ENCODE results near the gene BRAF. TPM values are rescaled to one million over a fixed set of nuclear protein-coding genes. Genes with fewer than 3 reads are reported as not detected.

The BRAF gene
- total RNA-seq, 4 donors from 2014 or later: 32.2 to 94.9 (median 41.0) TPM

DNA sequence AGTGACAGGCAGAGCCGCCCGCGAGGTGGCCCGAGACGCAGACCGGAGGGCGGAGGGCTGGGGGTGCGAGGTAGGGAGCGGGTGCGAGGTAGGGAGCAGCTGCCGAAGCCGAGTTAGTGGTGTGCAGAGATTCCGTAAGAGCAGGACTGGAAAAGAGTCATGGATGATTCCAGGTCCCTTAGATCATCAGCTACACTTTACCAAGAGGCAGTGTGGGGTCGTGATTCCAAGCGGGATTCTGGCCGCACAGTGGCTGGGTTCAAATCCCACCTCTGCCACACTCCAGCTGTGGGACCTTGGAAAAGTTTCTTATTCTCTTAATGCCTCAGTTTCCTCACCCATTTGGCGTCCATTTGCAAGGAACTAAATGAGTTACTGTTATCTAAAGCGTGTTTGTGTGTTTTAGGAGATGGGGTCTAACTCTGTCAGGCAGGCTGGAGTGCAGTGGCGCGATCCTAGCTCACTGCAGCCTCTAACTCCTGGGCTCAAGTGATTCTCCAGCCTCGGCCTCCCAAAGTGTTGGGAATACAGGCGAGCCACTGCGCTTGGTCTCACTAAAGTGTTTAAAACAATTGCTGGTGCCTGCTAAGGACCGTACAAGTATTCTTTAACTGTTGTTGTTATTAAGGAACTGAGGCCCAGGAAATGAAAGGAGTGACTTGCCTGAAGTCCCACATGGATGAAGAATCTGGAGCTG lies 227.1 kb downstream of the BRAF start:
- WGBS: 27% methylated on average over 23 of the region's 24 CpGs
- TF ChIP-seq POLR2A (IDR thresholded peaks at IDR 0.05) (no peak), EP300 (IDR thresholded peaks at IDR 0.05) (no peak), CTCF (IDR thresholded peaks at IDR 0.05) (no peak), POLR2AphosphoS5 (IDR thresholded peaks at IDR 0.05) (no peak)
- Histone ChIP-seq H3K27me3 (no peaks in the 10 kb centered on the region), H3K36me3 (peaks cover 6% of the 10 kb centered on the region), H3K9me3 (no peaks in the 10 kb centered on the region), H3K27ac (peak overlapping the region; percentile 90), H3K4me3 (peak overlapping the region; percentile 82), H3K4me1 (peaks cover 22% of the 10 kb centered on the region)
- DNase-seq (ENCODE audit: low spot score in 2 of 2): no peak

DNA sequence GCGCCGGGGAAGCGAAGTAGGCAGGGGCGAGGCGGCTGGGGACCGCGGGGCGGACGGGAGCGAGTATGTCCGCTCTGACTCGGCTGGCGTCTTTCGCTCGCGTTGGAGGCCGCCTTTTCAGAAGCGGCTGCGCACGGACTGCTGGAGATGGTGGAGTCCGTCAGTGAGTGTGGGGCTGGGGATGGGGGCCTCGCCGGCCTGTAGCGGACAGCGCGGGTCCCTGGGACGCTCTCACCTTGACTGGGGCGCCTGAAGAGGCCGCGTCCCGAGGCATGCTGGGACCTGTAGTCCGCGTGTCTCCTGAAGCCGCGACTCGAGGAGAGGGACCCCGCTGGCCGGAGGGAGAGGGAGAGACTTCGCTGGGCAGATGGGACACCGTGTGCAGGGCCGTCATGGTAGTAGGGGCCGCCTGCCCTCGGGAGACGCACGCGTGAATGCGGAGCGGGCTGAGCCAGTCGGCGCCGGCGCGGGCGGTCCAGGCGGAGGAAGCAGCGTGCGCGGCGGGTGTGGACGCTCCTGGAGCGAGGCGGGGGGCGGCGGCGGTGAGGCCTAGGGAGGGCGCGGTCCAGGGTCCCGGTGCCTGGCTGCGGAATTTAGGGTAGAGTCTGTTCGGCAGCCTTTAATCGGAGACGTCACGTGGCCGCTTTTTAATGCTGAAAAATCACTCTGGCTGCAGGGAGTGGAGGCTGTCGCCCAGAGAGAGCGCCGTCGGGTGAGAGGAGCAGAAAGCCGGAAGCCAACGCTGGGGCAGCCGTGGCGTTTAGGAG lies 227.9 kb downstream of the BRAF start, which contains the start of gene NDUFB2:
NDUFB2 (plus strand) TSS at position 29 of the 767 bp plus-strand sequence; CDS start at position 66, 37 bp downstream.
- peaks cover 12% of the 10 kb centered on the region for H3K36me3 ChIP-seq
- TF ChIP-seq POLR2AphosphoS5 (IDR thresholded peaks at IDR 0.05): peak in 2 of 3 donors; percentile 33 to 63
- TF ChIP-seq CTCF (IDR thresholded peaks at IDR 0.05): no peak
- no peak for TF ChIP-seq EP300 (IDR thresholded peaks at IDR 0.05)
- TF ChIP-seq POLR2A (IDR thresholded peaks at IDR 0.05): peak; percentile 70 to 81
- peak within 1 kb of the TSS; percentile 82 for H3K4me3 ChIP-seq
- WGBS: under 1% methylated on average over 45 of the region's 82 CpGs
- H3K27ac ChIP-seq: peak within 1 kb of the TSS; percentile 90
- no peaks in the 10 kb centered on the region for H3K9me3 ChIP-seq
- no peaks in the 10 kb centered on the region for H3K27me3 ChIP-seq
- H3K4me1 ChIP-seq: peaks cover 22% of the 10 kb centered on the region
- peak; percentile 83 to 89 for DNase-seq (ENCODE audit: low spot score in 2 of 2)

- DNase-seq (ENCODE audit: low spot score in 2 of 2): peak; percentile 97 to 98
- peak overlapping the region; percentile 82 for H3K4me3 ChIP-seq
- peak overlapping the region; percentile 90 for H3K27ac ChIP-seq
- peaks cover 22% of the 10 kb centered on the region for H3K4me1 ChIP-seq
- TF ChIP-seq EP300 (IDR thresholded peaks at IDR 0.05) (no peak), POLR2A (IDR thresholded peaks at IDR 0.05) (no peak), POLR2AphosphoS5 (IDR thresholded peaks at IDR 0.05) (no peak), CTCF (IDR thresholded peaks at IDR 0.05) (no peak)
- H3K27me3 ChIP-seq: no peaks in the 10 kb centered on the region
- 20% methylated on average over 22 of the region's 23 CpGs for WGBS
- peaks cover 20% of the 10 kb centered on the region for H3K36me3 ChIP-seq
- no peaks in the 10 kb centered on the region for H3K9me3 ChIP-seq
Measured at GRCh38 chr7:140696024-140696679, 228.6 kb downstream of the BRAF start.

DNA sequence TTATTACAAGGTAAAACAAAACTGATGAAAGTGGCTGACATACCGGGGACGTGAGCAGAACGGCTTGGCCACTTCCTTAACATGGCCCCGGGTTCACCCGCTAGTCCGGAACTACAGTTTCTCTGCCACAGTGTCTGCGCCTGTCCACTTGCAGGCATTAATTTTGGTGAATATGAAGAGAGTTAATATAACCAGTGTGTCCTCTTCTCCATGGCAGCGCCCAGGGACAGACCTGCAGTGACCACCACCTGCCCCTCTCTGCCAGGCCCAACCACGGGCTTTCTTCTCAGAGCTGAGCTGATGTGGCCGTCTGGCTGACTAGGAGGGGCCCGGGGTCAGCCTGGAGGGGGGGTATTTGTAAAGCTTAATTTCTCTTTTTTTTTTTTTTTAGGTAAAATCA lies 229.3 kb downstream of the BRAF start:
- peak in 1 of 2 donors; percentile 73 for DNase-seq (ENCODE audit: low spot score in 2 of 2)
- peaks cover 22% of the 10 kb centered on the region for H3K4me1 ChIP-seq
- no peak for TF ChIP-seq EP300 (IDR thresholded peaks at IDR 0.05)
- no peak for TF ChIP-seq POLR2A (IDR thresholded peaks at IDR 0.05)
- no peak for TF ChIP-seq POLR2AphosphoS5 (IDR thresholded peaks at IDR 0.05)
- no peak for TF ChIP-seq CTCF (IDR thresholded peaks at IDR 0.05)
- no peaks in the 10 kb centered on the region for H3K9me3 ChIP-seq
- H3K4me3 ChIP-seq: no peak overlapping the region
- 93% methylated on average over 11 of the region's 11 CpGs for WGBS
- H3K27me3 ChIP-seq: no peaks in the 10 kb centered on the region
- H3K27ac ChIP-seq: no peak overlapping the region
- H3K36me3 ChIP-seq: peaks cover 26% of the 10 kb centered on the region

All from suprapubic skin (tissue), 4 donors.